Thoracic aorta (tissue), 2 donors: ENCODE results near the gene BTG4. TPM values are rescaled to one million over a fixed set of nuclear protein-coding genes. Genes with fewer than 3 reads are reported as not detected.

Experiments used
- ATAC-seq: fragments of 150-250 bp; one replicate; pipeline ENCODE4 v1.8.0; 2017; ENCODE audit warnings: low read depth; ENCODE audit not compliant: insufficient number of reproducible peaks, low FRiP score
- DNase-seq: peaks from one replicate; pipeline ENCODE4 v3.0.0-alpha.2; 2020; ENCODE audit warnings: low spot score
- H3K27ac ChIP-seq, 2 donors: fragments of 200-600 bp; sonication (generic); 1 replicate in 1 of 2; 2 replicates in 1 of 2; pipeline ENCODE4 v1.5.1; 2016; ENCODE audit warnings: mild to moderate bottlenecking in 2 of 2, moderate library complexity in 2 of 2
- H3K27me3 ChIP-seq: fragments of 200-600 bp; sonication (generic); replicated peaks from 2 replicates; pipeline ENCODE4 v1.6.0; 2016; ENCODE audit warnings: mild to moderate bottlenecking; ENCODE audit not compliant: insufficient read depth
- H3K36me3 ChIP-seq: fragments of 200-600 bp; sonication (generic); one replicate; pipeline ENCODE4 v1.5.1; 2016
- H3K4me1 ChIP-seq, 2 donors: fragments of 200-600 bp; sonication (generic); 1 replicate in 1 of 2; 2 replicates in 1 of 2; pipeline versions ENCODE4 v1.5.1 to v1.6.0; 2016; ENCODE audit warnings: low read depth in 2 of 2, mild to moderate bottlenecking in 1 of 2; ENCODE audit not compliant: control insufficient read depth in 1 of 2
- H3K4me3 ChIP-seq: fragments of 200-600 bp; sonication (generic); 2 replicates; pipeline ENCODE4 v1.5.1; 2016; ENCODE audit warnings: mild to moderate bottlenecking
- H3K9me3 ChIP-seq: fragments of 200-600 bp; sonication (generic); 2 replicates; pipeline ENCODE4 v1.5.1; 2016
- total RNA-seq, 2 donors: library from RNA; depleted of rRNA; stranded (reverse); fragments of >200 nt; gene quantifications; one replicate each; pipeline versions ENCODE4 v1.1.0 to v1.2.3, GENCODE V29; 2016
- TF ChIP-seq, protein P1 (sequence below): fragments of 200-600 bp; sonication (generic); IDR thresholded peaks from one replicate; pipeline ENCODE4 v1.5.1; 2019; ENCODE audit warnings: antibody characterized with exemption

The BTG4 gene
- total RNA-seq, 2 donors from 2014 or later: not detected

DNA sequence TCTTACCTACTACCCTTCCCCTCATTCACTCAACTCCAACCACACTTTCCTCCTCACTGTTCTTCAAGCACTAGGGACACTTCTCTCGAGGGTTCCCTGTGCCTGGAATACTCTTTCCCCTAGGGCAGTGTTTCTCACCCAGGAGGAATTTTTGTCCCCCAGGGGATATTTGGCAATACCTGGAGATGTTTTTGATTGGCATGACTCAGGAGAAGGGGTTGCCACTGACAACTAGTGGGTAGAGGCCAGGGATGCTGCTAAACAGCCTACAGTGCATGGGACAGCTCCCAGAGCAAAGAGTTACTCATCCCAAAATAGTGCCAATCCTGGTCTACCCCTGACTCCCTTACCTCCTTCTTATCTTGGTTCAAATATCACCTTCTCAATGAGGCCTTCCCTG, 40.0 kb downstream of the BTG4 start:
- no peaks in the 10 kb centered on the region for H3K4me1 ChIP-seq
- ATAC-seq (no peak), DNase-seq (no peak)
- H3K27ac ChIP-seq: no peak overlapping the region
- H3K4me3 ChIP-seq: no peak overlapping the region
- no peaks in the 10 kb centered on the region for H3K9me3 ChIP-seq
- H3K27me3 ChIP-seq: no peaks in the 10 kb centered on the region
- H3K36me3 ChIP-seq: no peaks in the 10 kb centered on the region
- TF ChIP-seq, protein P1, sequence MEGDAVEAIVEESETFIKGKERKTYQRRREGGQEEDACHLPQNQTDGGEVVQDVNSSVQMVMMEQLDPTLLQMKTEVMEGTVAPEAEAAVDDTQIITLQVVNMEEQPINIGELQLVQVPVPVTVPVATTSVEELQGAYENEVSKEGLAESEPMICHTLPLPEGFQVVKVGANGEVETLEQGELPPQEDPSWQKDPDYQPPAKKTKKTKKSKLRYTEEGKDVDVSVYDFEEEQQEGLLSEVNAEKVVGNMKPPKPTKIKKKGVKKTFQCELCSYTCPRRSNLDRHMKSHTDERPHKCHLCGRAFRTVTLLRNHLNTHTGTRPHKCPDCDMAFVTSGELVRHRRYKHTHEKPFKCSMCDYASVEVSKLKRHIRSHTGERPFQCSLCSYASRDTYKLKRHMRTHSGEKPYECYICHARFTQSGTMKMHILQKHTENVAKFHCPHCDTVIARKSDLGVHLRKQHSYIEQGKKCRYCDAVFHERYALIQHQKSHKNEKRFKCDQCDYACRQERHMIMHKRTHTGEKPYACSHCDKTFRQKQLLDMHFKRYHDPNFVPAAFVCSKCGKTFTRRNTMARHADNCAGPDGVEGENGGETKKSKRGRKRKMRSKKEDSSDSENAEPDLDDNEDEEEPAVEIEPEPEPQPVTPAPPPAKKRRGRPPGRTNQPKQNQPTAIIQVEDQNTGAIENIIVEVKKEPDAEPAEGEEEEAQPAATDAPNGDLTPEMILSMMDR: no peak

DNA sequence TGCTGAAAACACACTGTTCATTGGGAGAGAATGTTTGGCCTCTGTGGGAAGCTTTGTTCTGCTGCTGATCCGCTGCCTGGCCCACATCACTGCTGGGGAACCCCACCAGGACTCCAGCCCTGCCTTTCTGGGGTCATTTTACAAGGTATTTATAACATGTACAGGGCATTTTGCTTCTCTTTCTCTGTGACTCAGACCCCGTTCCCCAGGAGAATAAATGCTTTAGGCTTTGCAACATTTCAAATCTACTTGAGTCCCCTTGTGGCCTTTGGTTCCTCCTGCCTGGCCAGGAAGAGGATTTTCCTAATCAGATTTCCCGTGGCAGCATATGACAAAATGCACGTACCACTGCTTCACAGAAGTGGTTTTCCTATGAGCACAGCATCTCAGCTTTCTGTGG, 43.0 kb downstream of the BTG4 start:
- DNase-seq (no peak), ATAC-seq (no peak)
- H3K36me3 ChIP-seq: no peaks in the 10 kb centered on the region

DNA sequence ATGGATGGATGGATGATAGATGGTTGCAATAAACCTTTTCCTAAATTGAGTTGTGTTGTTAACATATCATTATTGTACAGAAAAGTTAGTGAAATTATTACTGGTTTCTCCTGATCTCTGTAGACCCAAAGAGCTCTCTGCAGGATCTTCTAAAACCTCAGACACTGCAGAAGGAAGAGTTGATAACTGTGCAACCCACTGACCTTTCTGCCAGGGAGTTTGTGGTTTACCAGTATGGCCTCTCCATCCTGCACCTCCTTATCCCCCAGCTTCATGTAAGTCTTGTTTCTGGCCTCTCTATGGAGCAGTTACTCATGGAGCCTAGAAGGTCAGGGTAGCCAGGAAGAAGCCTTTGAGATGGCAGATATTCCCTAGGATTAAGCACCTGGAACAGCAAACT, 45.6 kb downstream of the BTG4 start:
- TF ChIP-seq, protein P1: no peak
- DNase-seq (no peak), ATAC-seq (no peak)
- H3K36me3 ChIP-seq: no peaks in the 10 kb centered on the region
- H3K9me3 ChIP-seq: no peaks in the 10 kb centered on the region
- H3K27ac ChIP-seq: no peak overlapping the region
- H3K4me1 ChIP-seq: no peaks in the 10 kb centered on the region
- H3K4me3 ChIP-seq: no peak overlapping the region
- no peaks in the 10 kb centered on the region for H3K27me3 ChIP-seq

More for the DNA sequence above, 43.0 kb downstream of the BTG4 start:
- no peaks in the 10 kb centered on the region for H3K4me1 ChIP-seq
- no peaks in the 10 kb centered on the region for H3K27me3 ChIP-seq
- H3K27ac ChIP-seq: no peak overlapping the region
- no peaks in the 10 kb centered on the region for H3K9me3 ChIP-seq
- no peak overlapping the region for H3K4me3 ChIP-seq
- TF ChIP-seq, protein P1: no peak

DNA sequence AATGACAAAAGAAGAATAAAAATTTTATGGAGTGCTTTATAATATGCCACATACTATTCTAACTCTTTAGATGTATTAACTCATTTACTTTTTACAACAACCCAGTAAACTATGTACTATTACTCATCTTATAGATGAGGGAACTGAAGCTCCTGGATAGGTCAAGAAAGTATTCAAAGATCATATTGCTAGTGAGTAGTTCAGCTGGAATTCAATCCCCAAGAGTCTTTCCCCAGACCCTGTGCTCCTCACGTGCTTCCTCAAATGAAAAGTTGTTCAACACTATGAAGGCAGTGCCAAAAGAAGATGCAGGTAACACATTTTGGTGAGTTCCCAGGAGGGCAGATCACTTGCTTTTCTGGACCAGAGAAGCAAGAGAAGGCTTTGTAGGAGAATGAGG, 46.8 kb downstream of the BTG4 start:
- no peak overlapping the region for H3K27ac ChIP-seq
- no peak for DNase-seq
- H3K27me3 ChIP-seq: no peaks in the 10 kb centered on the region
- H3K4me1 ChIP-seq: no peaks in the 10 kb centered on the region
- TF ChIP-seq, protein P1: no peak
- no peaks in the 10 kb centered on the region for H3K9me3 ChIP-seq
- no peak for ATAC-seq
- H3K4me3 ChIP-seq: no peak overlapping the region
- no peaks in the 10 kb centered on the region for H3K36me3 ChIP-seq

DNA sequence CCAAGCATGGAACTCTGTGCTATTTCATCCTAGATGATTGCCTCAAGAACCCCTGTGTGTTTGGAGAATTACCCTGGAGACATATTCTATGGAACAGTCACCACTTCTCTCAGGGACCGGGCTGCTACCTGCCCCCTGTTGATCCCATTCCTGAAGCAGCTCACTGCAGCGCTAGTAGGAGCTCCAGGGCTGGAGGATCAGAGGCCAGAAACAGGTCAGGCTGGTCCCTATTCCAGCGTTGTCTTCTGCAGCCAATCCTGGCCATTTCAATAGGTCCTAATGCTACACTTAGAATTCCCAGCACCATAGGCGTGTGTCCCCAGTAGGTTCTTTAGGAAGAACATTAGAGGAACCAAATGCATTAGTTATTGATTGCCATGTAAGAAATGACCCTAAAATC, 48.9 kb downstream of the BTG4 start:
- DNase-seq: no peak
- no peak overlapping the region for H3K4me3 ChIP-seq
- no peaks in the 10 kb centered on the region for H3K27me3 ChIP-seq
- no peaks in the 10 kb centered on the region for H3K9me3 ChIP-seq
- no peaks in the 10 kb centered on the region for H3K36me3 ChIP-seq
- H3K27ac ChIP-seq: no peak overlapping the region
- ATAC-seq: no peak
- H3K4me1 ChIP-seq: no peaks in the 10 kb centered on the region
- TF ChIP-seq, protein P1: no peak
